ENCODE results near the gene MAST2. TPM values are rescaled to one million over a fixed set of nuclear protein-coding genes. Genes with fewer than 3 reads are reported as not detected.
A peak's percentile ranks its signal among the peaks of the same experiment; 100 is the strongest.

Gene MAST2
- total and polyA plus RNA-seq, 2 of the 13 experiments (the other 11 are each of a cell fraction or from before 2014, with no cell fraction given): 15.3 to 23.0 TPM

DNA sequence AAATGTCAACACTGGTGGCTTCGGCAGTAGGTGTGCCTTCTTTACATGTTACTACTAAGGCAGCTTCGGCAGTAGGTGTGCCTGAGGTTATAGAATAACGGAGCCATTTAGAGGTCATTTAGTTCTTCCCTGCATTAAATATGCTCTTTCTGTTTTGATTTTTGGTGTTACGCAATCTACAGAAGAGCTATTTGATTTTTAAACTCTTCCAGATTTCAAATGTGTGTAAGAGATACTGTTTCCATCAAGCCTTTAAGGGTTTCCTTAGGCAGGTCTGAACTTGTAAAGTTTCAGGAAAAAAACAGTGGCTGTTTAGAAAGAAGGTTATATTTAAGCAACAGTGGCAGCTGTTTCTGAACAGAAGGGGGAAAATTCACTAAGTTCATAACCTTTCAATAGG, 274.2 kb downstream of the MAST2 start:
- no peak for DNase-seq (ENCODE audit: low spot score)

DNA sequence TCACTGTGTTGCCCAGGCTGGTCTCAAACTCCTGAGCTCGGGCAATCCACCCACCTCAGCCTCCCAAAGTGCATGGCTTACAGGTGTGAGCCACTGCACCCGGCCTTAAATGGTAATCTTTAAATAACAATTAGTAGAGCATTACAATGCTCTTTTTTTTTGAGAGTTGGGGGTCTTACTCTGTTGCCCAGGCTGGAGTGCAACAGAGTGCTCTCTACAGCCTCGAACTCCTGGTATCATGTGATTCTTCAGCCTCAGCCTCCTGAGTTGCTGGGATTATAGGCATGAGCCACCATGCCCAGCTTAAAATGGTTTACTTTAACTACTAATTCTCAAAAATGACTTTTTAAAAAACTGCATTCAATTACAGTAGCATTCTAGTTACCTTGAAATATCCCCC, 276.8 kb downstream of the MAST2 start:
- Histone ChIP-seq H3K4me1 (ENCODE audit: insufficient read depth, low read length) (no peaks in the 10 kb centered on the region), H3K27ac (ENCODE audit: extremely low read length, insufficient read depth, low read length) (no peak overlapping the region), H3K4me2 (ENCODE audit: low read depth, low read length) (no peak overlapping the region), H3K27me3 (ENCODE audit: control insufficient read depth in 1 of 2, insufficient read depth in 2 of 2, low read length in 2 of 2) (no peaks in the 10 kb centered on the region), H3K4me3 (replicated peaks in 1 of 3; ENCODE audit: insufficient read depth in 1 of 3, low read depth in 2 of 3, low read length in 3 of 3) (no peak overlapping the region), H3K9ac (ENCODE audit: insufficient read depth, low read depth, low read length) (no peak overlapping the region), H4K20me1 (ENCODE audit: insufficient read depth, low read length) (no peaks in the 10 kb centered on the region), H2AFZ (ENCODE audit: low read length) (no peak overlapping the region), H3K36me3 (replicated peaks in 1 of 2; ENCODE audit: control insufficient read depth in 1 of 2, insufficient read depth in 2 of 2, low read length in 2 of 2) (no peaks in the 10 kb centered on the region), H3K9me3 (ENCODE audit: low read length) (no peaks in the 10 kb centered on the region), H3K79me2 (ENCODE audit: insufficient read depth, low read length) (no peaks in the 10 kb centered on the region)
- FAIRE-seq: no peak
- POLR2A ChIA-PET: no interaction called here
- intact Hi-C loops (cut with micrococcal nuclease; ENCODE audit: unreplicated experiment) (no loop called here), in situ Hi-C loops (cut with HindIII; ENCODE audit: extremely low pct_ligation_motif_present, low pct_unique_long_range_greater_than_20kb) (no loop called here)
- no peak for DNase-seq (ENCODE audit: low spot score)
- CTCF ChIA-PET (ENCODE audit: low intra/inter-chr PET ratio, low total read pairs): no interaction called here
- no TSS peak for BruUV-seq (replicated peaks)
- ATAC-seq: no peak
- 64% methylated on average over 3 of the region's 3 CpGs for WGBS (ENCODE audit: low lambda C conversion rate)
- TF ChIP-seq, protein P1, sequence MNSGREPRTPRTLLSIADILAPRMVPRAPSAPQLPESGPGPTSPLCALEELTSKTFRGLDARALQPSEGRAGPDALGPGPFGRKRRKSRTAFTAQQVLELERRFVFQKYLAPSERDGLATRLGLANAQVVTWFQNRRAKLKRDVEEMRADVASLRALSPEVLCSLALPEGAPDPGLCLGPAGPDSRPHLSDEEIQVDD (CRISPR knock-in tag; IDR thresholded peaks at IDR 0.05; ENCODE audit: borderline replicate concordance): no peak
- TF ChIP-seq PPARG (CRISPR knock-in tag; conservative IDR thresholded peaks at IDR 0.05) (no peak), ZNF451 (CRISPR knock-in tag; IDR thresholded peaks at IDR 0.05) (no peak), ZNF501 (CRISPR knock-in tag; IDR thresholded peaks at IDR 0.05) (no peak), RNF2 (conservative IDR thresholded peaks at IDR 0.05; ENCODE audit: low read depth) (no peak), ZBTB21 (CRISPR knock-in tag; IDR thresholded peaks at IDR 0.05) (no peak), ZZZ3 (CRISPR knock-in tag; IDR thresholded peaks at IDR 0.05; ENCODE audit: borderline replicate concordance) (no peak), NR2F6 (IDR thresholded peaks at IDR 0.05) (no peak), NR2F6 (CRISPR knock-in tag; IDR thresholded peaks at IDR 0.05) (no peak)
- TF ChIP-seq, protein P2, sequence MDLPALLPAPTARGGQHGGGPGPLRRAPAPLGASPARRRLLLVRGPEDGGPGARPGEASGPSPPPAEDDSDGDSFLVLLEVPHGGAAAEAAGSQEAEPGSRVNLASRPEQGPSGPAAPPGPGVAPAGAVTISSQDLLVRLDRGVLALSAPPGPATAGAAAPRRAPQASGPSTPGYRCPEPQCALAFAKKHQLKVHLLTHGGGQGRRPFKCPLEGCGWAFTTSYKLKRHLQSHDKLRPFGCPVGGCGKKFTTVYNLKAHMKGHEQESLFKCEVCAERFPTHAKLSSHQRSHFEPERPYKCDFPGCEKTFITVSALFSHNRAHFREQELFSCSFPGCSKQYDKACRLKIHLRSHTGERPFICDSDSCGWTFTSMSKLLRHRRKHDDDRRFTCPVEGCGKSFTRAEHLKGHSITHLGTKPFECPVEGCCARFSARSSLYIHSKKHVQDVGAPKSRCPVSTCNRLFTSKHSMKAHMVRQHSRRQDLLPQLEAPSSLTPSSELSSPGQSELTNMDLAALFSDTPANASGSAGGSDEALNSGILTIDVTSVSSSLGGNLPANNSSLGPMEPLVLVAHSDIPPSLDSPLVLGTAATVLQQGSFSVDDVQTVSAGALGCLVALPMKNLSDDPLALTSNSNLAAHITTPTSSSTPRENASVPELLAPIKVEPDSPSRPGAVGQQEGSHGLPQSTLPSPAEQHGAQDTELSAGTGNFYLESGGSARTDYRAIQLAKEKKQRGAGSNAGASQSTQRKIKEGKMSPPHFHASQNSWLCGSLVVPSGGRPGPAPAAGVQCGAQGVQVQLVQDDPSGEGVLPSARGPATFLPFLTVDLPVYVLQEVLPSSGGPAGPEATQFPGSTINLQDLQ (CRISPR knock-in tag; IDR thresholded peaks at IDR 0.05): no peak
- TF ChIP-seq, protein P3, sequence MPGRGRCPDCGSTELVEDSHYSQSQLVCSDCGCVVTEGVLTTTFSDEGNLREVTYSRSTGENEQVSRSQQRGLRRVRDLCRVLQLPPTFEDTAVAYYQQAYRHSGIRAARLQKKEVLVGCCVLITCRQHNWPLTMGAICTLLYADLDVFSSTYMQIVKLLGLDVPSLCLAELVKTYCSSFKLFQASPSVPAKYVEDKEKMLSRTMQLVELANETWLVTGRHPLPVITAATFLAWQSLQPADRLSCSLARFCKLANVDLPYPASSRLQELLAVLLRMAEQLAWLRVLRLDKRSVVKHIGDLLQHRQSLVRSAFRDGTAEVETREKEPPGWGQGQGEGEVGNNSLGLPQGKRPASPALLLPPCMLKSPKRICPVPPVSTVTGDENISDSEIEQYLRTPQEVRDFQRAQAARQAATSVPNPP (CRISPR knock-in tag; IDR thresholded peaks at IDR 0.05): no peak
- TF ChIP-seq, protein P4, sequence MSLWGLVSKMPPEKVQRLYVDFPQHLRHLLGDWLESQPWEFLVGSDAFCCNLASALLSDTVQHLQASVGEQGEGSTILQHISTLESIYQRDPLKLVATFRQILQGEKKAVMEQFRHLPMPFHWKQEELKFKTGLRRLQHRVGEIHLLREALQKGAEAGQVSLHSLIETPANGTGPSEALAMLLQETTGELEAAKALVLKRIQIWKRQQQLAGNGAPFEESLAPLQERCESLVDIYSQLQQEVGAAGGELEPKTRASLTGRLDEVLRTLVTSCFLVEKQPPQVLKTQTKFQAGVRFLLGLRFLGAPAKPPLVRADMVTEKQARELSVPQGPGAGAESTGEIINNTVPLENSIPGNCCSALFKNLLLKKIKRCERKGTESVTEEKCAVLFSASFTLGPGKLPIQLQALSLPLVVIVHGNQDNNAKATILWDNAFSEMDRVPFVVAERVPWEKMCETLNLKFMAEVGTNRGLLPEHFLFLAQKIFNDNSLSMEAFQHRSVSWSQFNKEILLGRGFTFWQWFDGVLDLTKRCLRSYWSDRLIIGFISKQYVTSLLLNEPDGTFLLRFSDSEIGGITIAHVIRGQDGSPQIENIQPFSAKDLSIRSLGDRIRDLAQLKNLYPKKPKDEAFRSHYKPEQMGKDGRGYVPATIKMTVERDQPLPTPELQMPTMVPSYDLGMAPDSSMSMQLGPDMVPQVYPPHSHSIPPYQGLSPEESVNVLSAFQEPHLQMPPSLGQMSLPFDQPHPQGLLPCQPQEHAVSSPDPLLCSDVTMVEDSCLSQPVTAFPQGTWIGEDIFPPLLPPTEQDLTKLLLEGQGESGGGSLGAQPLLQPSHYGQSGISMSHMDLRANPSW (CRISPR knock-in tag; IDR thresholded peaks at IDR 0.05; ENCODE audit: borderline replicate concordance): no peak

More for the DNA sequence above, 274.2 kb downstream of the MAST2 start:
- ATAC-seq (no peak), FAIRE-seq (no peak)
- no peak overlapping the region for H2AFZ ChIP-seq (ENCODE audit: low read length)
- H4K20me1 ChIP-seq (ENCODE audit: insufficient read depth, low read length): no peaks in the 10 kb centered on the region
- no peaks in the 10 kb centered on the region for H3K4me1 ChIP-seq (ENCODE audit: insufficient read depth, low read length)
- H3K27me3 ChIP-seq (ENCODE audit: control insufficient read depth in 1 of 2, insufficient read depth in 2 of 2, low read length in 2 of 2): no peaks in the 10 kb centered on the region
- no peaks in the 10 kb centered on the region for H3K36me3 ChIP-seq (replicated peaks in 1 of 2; ENCODE audit: control insufficient read depth in 1 of 2, insufficient read depth in 2 of 2, low read length in 2 of 2)
- 99% methylated on average over 4 of the region's 4 CpGs for WGBS (ENCODE audit: low lambda C conversion rate)
- H3K4me2 ChIP-seq (ENCODE audit: low read depth, low read length): no peak overlapping the region
- H3K4me3 ChIP-seq (replicated peaks in 1 of 3; ENCODE audit: insufficient read depth in 1 of 3, low read depth in 2 of 3, low read length in 3 of 3): no peak overlapping the region
- H3K79me2 ChIP-seq (ENCODE audit: insufficient read depth, low read length): no peaks in the 10 kb centered on the region
- H3K27ac ChIP-seq (ENCODE audit: extremely low read length, insufficient read depth, low read length): no peak overlapping the region
- no peaks in the 10 kb centered on the region for H3K9me3 ChIP-seq (ENCODE audit: low read length)
- H3K9ac ChIP-seq (ENCODE audit: insufficient read depth, low read depth, low read length): no peak overlapping the region
- 0 out of 2 replicates have a peak, but pooled peaks have one; percentile 25 for TF ChIP-seq CEBPG (CRISPR knock-in tag; IDR thresholded peaks at IDR 0.05)
- TF ChIP-seq NONO (IDR thresholded peaks at IDR 0.05): no peak
- no peak for TF ChIP-seq NONO (CRISPR knock-in tag; conservative IDR thresholded peaks at IDR 0.05)
- peak; percentile 84 for TF ChIP-seq CEBPB (IDR thresholded peaks at IDR 0.05; ENCODE audit: borderline replicate concordance, low read depth, low read length)
- no TSS peak for BruUV-seq (replicated peaks)
- intact Hi-C loops (cut with micrococcal nuclease; ENCODE audit: unreplicated experiment): no loop called here
- ChIA-PET POLR2A (no interaction called here), CTCF (ENCODE audit: low intra/inter-chr PET ratio, low total read pairs) (no interaction called here)
- in situ Hi-C loops (cut with HindIII; ENCODE audit: extremely low pct_ligation_motif_present, low pct_unique_long_range_greater_than_20kb): no loop called here

All from HepG2 (cell line).